IPS-NIHi7 (cell line): ENCODE measurements around the gene LTN1.

Experiments used
- DNase-seq: peaks from one replicate; pipeline ENCODE4 v3.0.0; 2012; ENCODE audit warnings: mixed read lengths; ENCODE audit errors: extremely low spot score

The LTN1 gene

DNA sequence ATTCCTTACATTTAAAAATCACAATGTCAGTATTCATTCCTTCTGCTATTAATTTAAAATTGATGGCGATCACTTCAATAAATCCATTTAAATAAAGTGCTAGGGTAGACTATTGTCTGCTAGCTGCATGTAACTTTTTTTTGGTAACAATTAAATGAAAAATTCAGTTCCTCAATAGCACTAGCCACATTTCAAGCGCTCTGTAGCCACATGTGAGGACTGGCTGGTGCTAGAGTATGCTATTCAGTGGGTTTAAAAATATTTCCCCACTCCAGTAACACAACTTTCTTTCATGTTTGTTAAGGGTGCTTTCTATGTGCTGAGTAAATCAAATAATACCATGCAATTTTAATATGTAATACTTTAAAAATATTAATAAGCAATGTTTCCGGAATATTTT is 108.2 kb downstream of the LTN1 start:
- no peak for DNase-seq

GRCh38 chr21:28883931-28884330 is 108.7 kb downstream of the LTN1 start:
- DNase-seq: no peak

- DNase-seq: no peak
Observed at GRCh38 chr21:28882345-28882744, 110.3 kb downstream of the LTN1 start.
